ENCODE results near the gene CHIC2.

Gene CHIC2

DNA sequence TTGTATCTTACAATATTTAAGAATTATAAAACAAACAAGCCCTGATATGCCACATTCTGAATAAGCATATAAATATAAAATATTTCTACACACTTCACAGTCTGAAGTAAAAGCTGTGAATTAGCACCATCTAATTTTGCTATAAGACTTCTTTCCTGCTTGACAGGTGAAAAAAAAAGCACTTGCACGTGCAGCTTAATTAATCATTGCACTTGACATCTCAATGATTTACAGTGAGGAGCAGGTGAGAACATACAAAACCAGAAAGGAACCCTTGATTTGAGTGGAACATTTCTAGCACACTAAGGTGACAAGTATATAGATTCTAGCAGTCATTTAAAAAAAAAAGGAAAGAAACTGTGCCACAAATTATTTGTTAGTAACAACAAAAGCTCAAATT lies 47.9 kb downstream of the CHIC2 start:
- no peak overlapping the region for H3K27ac ChIP-seq
- TF ChIP-seq, protein P1, sequence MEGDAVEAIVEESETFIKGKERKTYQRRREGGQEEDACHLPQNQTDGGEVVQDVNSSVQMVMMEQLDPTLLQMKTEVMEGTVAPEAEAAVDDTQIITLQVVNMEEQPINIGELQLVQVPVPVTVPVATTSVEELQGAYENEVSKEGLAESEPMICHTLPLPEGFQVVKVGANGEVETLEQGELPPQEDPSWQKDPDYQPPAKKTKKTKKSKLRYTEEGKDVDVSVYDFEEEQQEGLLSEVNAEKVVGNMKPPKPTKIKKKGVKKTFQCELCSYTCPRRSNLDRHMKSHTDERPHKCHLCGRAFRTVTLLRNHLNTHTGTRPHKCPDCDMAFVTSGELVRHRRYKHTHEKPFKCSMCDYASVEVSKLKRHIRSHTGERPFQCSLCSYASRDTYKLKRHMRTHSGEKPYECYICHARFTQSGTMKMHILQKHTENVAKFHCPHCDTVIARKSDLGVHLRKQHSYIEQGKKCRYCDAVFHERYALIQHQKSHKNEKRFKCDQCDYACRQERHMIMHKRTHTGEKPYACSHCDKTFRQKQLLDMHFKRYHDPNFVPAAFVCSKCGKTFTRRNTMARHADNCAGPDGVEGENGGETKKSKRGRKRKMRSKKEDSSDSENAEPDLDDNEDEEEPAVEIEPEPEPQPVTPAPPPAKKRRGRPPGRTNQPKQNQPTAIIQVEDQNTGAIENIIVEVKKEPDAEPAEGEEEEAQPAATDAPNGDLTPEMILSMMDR (IDR thresholded peaks at IDR 0.05), result no peak
- no peak for TF ChIP-seq ZFX (IDR thresholded peaks at IDR 0.05; ENCODE audit: borderline replicate concordance)

DNA sequence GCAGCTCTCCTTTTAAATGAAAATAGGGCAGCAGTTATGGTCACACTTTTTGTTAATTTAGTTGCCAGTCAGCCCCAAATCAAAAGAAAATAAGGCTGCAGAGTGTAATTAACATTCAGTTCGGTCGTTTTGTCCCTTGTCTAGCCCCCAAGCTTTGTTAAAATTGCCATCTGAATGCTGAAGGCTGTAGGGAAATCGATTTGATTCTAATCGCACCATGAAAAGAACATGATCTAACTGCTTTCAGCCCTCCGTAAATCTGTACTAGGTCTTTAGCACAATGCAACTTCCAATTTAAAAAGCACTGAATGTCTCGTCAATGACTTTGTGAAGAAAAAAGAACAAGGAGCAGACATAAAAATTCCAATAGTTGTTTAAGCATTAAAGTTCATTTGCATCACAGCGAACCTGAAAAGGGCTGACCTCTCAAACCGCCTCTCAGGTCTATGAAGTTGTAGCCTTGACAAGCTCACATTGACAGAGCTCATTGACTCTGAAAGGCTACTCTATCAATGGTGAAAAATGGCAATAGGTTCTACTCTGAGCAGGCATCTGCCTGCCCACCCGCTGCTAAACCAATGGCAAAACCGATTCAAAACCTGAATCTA lies 48.9 kb downstream of the CHIC2 start:
- no peak overlapping the region for H3K27ac ChIP-seq
- TF ChIP-seq, protein P1 (IDR thresholded peaks at IDR 0.05), result no peak
- TF ChIP-seq ZFX (IDR thresholded peaks at IDR 0.05; ENCODE audit: borderline replicate concordance), result no peak

DNA sequence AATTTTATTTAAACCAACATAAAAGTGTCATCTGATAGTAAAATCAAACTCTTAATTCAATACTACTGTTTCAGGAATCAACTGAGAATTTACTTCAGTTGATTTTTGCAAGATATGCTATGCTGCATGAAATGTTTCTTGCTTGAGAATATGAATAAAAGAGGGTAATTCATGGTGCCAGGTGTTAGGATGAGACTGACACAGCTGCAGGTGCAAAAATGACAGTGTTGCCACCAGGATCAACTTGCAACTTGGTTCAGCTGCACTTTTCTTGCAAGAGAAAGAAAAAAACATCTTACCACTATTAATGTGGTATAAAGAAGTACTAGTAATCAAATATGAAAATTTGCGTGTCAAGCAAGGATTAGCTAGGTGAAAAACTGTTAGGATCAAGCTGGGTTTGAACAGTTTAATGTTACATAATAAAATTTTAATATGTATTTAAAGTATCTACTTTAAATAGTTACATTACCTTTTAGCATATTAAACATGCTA lies 49.7 kb downstream of the CHIC2 start:
- no peak for TF ChIP-seq ZFX (IDR thresholded peaks at IDR 0.05; ENCODE audit: borderline replicate concordance)
- TF ChIP-seq, protein P1 (IDR thresholded peaks at IDR 0.05), result no peak
- H3K27ac ChIP-seq, result no peak overlapping the region

DNA sequence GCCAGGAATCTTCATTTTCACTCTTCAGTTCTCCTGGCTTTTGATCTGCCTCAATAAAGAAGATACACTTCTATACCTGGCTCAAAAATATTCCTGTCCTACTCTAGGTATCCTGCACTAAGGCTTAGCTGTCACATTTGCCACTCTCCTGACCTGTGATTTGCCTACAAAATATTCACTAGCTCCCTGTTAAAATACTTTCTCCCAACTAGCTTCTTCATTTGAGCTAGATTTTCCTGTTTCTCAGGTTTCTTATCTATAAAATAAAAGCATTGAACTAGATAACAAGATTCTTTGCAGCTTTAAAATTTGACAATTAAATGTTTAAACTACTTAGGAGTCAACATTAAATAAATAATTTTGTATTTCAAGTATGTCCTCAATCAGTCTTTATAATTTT lies 53.2 kb downstream of the CHIC2 start:
- H3K27ac ChIP-seq, result no peak overlapping the region
- TF ChIP-seq, protein P1 (IDR thresholded peaks at IDR 0.05), result no peak
- no peak for TF ChIP-seq ZFX (IDR thresholded peaks at IDR 0.05; ENCODE audit: borderline replicate concordance)

DNA sequence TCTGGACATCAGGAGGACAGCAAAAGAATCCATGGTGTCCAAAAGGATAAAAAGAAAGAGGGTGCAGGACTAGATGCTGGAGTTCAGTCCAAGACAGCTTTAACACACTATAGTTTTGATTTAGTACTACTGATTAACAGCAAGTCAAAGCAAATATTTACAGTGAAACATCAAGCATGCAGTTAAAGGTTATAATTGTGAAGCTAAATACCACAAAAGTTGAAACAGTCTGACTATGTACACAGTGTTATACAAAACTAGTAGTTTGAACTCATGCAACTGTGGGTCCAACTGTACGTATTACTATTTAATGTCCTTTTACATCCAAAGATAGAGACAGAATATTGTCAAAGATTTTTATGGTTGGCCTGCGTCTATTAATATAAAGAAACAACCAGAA lies 57.6 kb downstream of the CHIC2 start:
- no peak for TF ChIP-seq ZFX (IDR thresholded peaks at IDR 0.05; ENCODE audit: borderline replicate concordance)
- TF ChIP-seq, protein P1 (IDR thresholded peaks at IDR 0.05), result no peak
- H3K27ac ChIP-seq, result peak overlapping the region; percentile 44

DNA sequence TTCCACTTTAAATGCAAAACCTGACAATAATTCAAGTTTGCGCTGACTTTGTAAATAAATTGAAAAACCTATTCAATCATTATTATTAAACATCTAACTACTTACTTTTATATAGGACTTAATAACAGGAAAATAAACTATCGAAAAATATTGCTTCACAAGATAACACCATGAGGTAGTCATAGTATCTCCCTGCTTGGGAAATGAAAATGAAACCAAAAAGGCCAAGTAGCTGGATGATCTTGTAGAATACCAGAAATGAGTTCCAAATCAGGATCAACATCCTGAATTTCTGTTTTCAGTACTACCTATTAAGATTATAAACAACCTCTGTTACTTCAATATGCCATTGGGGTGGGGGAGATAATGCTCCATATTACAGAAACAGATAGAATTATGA lies 58.9 kb downstream of the CHIC2 start:
- H3K27ac ChIP-seq, result no peak overlapping the region
- TF ChIP-seq ZFX (IDR thresholded peaks at IDR 0.05; ENCODE audit: borderline replicate concordance), result no peak
- TF ChIP-seq, protein P1 (IDR thresholded peaks at IDR 0.05), result no peak

DNA sequence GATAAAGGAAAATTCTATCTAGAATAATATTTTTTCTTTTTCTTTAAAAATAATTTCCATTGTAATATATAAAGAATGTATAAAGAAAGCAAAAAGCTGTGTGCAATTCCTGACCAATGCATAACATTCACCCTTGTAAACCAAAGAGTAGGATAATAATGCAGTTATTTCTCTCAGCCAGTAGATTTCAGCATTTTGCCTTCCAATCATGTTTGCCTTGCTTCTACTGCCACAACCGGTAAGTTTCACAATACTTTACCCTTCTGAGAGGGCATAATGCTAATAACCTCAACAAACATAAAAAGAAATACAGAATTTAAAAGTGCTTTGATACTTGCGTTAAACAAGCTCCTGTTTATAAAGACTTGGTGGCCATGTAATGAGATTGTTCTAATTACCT lies 59.9 kb downstream of the CHIC2 start:
- TF ChIP-seq ZFX (IDR thresholded peaks at IDR 0.05; ENCODE audit: borderline replicate concordance), result no peak
- TF ChIP-seq, protein P1 (IDR thresholded peaks at IDR 0.05), result no peak
- H3K27ac ChIP-seq, result no peak overlapping the region

All from 22Rv1 (cell line).